ENCODE data around the gene MYOM1. TPM values are rescaled to one million over a fixed set of nuclear protein-coding genes. Genes with fewer than 3 reads are reported as not detected.

Gene MYOM1
- total RNA-seq, 1 donor from 2014 or later: 1.4 TPM

DNA sequence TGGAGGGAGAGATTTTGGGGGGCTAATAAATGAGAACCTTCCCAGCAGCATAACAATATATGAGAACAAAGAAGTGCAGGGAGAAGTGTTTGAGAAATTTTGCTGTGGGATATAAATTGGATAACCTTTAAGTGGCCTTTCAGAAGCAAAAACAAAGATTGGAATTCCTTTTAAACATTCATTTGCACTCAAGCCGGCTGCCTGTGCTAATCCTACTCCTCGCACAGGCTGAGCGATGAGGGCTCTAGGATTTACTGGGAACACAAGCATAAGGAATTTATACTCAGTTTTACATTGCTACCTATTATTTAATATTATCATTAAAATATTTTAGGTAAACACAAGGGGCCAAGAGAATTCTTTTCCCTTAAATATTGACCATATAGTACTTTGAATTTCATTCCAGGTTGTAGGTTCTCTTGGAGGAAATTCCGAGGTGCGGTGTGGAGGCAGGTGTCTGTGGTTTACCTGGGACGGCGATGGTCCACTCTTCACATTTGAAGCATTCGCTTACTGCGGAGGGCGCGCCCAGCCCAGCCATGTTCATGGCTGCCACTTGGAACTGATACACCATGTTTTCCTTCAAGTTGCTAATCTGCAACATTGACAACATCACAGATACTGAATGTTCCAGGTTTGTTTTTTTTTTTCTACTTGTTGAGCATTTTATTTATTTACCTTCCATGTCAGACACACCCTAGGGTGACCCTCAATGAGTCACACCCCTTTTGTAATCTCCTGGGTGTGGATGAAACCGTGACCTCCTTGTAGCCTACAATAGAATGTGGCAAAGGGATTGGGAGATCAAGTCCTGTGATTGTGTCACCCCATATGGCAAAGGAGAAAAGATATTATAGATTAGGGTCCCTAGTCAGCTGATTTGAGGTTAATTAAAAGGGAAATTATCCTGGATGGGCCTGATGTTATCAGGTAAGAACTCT lies 100.1 kb downstream of the MYOM1 start:
- intact Hi-C loops (cut with micrococcal nuclease): no loop called here
- Mint-ChIP-seq H3K4me1 (ENCODE audit: low read depth) (no peaks in the 10 kb centered on the region), H3K27ac (no peak overlapping the region), H3K4me3 (no peak overlapping the region), H3K36me3 (ENCODE audit: low read depth) (no peaks in the 10 kb centered on the region), H3K9me3 (no peaks in the 10 kb centered on the region), H3K27me3 (ENCODE audit: insufficient read depth) (no peaks in the 10 kb centered on the region)
- no peak for DNase-seq (ENCODE audit: low spot score)

DNA sequence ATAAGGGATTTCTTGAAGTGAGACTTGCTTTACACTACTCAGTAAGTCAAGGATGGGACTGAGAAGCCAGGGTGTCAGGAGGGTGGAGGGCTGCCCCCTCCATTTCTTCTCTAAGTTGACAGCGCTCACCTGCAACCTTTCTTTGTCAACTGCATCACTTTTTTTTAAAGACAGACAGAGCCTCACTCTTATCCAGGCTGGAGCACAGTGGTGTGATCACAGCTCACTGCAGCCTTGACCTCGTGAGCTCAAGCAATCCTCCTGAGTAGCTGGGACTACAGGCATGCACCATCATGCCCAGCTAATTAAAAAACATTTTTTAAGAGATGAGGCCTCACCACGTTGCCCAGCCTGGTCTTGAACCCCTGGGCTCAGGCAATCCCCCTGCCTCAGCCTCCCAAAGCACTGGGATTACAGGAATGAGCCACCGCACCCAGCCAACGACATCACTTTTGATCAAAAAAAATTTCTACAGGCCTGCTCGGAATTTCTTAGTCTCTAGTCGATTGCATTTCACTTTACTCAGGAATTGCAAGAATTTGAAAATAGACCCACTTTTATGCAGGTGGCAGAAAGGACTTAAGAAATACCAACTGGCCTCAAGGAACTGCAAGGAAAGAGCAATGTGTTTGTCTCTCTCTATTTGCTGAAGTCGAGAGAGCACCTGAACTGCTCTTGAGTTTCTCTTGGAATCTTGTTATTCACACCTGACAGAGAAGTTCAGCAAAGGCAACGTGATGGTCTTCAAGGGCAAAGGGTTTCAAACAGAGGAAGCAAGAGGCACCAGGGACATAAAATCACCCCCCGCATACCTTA lies 101.4 kb downstream of the MYOM1 start:
- intact Hi-C loops (cut with micrococcal nuclease): no loop called here
- H3K4me3 Mint-ChIP-seq: no peak overlapping the region
- no peak for DNase-seq (ENCODE audit: low spot score)
- H3K4me1 Mint-ChIP-seq (ENCODE audit: low read depth): no peaks in the 10 kb centered on the region
- no peaks in the 10 kb centered on the region for H3K27me3 Mint-ChIP-seq (ENCODE audit: insufficient read depth)
- no peak overlapping the region for H3K27ac Mint-ChIP-seq
- no peaks in the 10 kb centered on the region for H3K9me3 Mint-ChIP-seq
- no peaks in the 10 kb centered on the region for H3K36me3 Mint-ChIP-seq (ENCODE audit: low read depth)

DNA sequence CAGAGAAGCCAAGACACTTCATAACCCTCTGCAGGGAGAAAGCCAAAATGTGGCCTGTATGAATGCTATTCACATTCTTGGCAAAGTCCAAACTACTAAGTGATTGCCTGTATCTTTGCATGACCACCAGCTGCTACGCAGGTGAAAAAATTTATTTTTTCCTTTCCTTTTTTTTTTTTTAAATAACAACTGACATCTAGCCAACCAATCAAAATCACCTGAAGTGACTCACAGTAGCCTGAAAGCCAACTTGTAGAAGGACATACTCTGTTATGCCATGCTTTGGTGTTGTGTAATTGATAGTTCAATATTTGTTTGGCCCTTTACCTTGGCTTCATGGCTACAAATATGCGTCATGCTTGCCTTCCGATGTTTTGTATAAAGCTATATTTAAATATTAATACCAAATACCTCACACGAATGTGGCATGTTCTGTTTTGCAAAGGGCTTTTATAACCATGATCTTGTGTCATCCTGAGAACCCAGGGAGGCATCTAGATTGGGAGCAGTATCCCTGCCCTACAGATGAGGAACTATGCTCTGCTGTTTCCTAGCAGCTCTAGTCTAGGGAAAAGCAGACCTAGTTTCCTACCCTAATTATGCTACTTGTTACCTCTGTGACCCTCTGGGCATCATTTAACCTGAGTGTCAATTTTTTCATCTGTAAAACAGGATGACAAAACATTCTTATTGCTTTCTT lies 102.1 kb downstream of the MYOM1 start:
- H3K27ac Mint-ChIP-seq: no peak overlapping the region
- H3K4me3 Mint-ChIP-seq: no peak overlapping the region
- H3K36me3 Mint-ChIP-seq (ENCODE audit: low read depth): no peaks in the 10 kb centered on the region
- H3K9me3 Mint-ChIP-seq: no peaks in the 10 kb centered on the region
- no peaks in the 10 kb centered on the region for H3K4me1 Mint-ChIP-seq (ENCODE audit: low read depth)
- no peak for DNase-seq (ENCODE audit: low spot score)
- no peaks in the 10 kb centered on the region for H3K27me3 Mint-ChIP-seq (ENCODE audit: insufficient read depth)
- intact Hi-C loops (cut with micrococcal nuclease): no loop called here

DNA sequence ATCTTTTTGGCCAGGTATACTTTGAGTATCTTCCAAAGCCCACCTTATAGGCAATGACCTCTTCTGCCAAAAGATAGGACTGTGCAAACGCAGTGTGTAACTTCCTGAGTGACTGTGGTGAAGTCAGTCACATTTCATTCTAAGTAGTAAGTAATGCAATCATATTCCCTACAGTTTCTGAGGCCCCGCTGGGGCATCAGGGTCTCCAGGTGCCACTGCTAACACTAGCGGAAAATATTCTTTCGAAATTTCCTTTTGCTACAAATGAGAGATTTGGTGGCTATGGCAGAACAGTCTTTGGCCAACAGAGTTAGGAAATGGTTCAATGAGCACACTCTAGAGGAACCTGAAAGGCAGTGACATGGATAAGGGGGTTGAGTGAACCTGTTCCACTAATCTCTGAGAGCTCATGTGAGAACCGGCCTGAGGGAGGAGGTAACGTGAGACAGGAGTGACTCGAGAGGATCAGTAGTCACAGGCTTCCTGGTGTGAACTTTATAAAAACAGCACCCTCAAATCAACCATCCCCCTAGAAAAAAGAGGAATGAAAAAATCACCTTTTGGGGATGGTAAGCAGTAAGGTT lies 104.2 kb downstream of the MYOM1 start:
- H3K27ac Mint-ChIP-seq: no peak overlapping the region
- intact Hi-C loops (cut with micrococcal nuclease): no loop called here
- H3K4me3 Mint-ChIP-seq: no peak overlapping the region
- no peaks in the 10 kb centered on the region for H3K36me3 Mint-ChIP-seq (ENCODE audit: low read depth)
- DNase-seq (ENCODE audit: low spot score): no peak
- no peaks in the 10 kb centered on the region for H3K9me3 Mint-ChIP-seq
- no peaks in the 10 kb centered on the region for H3K4me1 Mint-ChIP-seq (ENCODE audit: low read depth)
- H3K27me3 Mint-ChIP-seq (ENCODE audit: insufficient read depth): no peaks in the 10 kb centered on the region

DNA sequence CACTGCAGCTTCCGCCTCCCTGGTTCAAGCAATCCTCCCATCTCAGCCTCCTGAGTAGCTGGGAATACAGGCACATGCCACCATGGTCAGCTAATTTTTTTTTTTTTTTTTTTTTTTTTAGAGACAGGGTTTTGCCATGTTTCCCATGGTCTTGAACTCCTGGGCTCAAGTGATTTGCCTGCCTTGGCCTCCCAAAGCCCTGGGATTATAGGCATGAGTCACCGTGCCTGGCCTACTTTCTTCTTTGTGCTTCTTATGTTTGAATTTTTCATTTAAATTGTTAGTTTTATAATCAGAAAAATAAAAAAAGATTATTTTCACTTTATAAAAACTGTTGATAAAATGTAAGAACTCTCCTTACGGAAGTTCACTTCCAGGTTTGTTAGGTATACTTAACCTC lies 105.3 kb downstream of the MYOM1 start:
- DNase-seq (ENCODE audit: low spot score): no peak
- H3K27me3 Mint-ChIP-seq (ENCODE audit: insufficient read depth): no peaks in the 10 kb centered on the region
- intact Hi-C loops (cut with micrococcal nuclease): no loop called here
- H3K4me1 Mint-ChIP-seq (ENCODE audit: low read depth): no peaks in the 10 kb centered on the region
- H3K4me3 Mint-ChIP-seq: no peak overlapping the region
- H3K27ac Mint-ChIP-seq: no peak overlapping the region
- no peaks in the 10 kb centered on the region for H3K36me3 Mint-ChIP-seq (ENCODE audit: low read depth)
- H3K9me3 Mint-ChIP-seq: no peaks in the 10 kb centered on the region

DNA sequence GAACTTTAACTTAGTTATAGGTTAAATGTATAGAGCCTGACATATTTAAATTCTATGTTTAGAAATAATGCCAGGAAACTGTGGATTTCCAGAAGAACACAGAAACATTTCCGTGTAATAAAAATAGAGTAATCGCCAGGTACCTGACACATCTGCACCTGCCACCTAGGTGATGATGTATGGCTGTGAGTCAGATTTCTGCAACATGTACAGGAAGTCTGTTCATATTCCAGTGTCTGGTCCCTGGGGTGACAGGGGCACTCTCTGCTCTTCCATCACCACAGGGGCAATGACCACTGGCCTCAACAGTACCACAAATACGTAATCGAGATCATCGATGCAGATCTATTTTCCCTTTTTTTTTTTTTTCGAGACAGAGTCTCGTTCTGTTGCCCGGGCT lies 105.7 kb downstream of the MYOM1 start:
- no peak overlapping the region for H3K4me3 Mint-ChIP-seq
- no peak for DNase-seq (ENCODE audit: low spot score)
- H3K27me3 Mint-ChIP-seq (ENCODE audit: insufficient read depth): no peaks in the 10 kb centered on the region
- intact Hi-C loops (cut with micrococcal nuclease): no loop called here
- no peak overlapping the region for H3K27ac Mint-ChIP-seq
- no peaks in the 10 kb centered on the region for H3K9me3 Mint-ChIP-seq
- H3K4me1 Mint-ChIP-seq (ENCODE audit: low read depth): no peaks in the 10 kb centered on the region
- H3K36me3 Mint-ChIP-seq (ENCODE audit: low read depth): no peaks in the 10 kb centered on the region

DNA sequence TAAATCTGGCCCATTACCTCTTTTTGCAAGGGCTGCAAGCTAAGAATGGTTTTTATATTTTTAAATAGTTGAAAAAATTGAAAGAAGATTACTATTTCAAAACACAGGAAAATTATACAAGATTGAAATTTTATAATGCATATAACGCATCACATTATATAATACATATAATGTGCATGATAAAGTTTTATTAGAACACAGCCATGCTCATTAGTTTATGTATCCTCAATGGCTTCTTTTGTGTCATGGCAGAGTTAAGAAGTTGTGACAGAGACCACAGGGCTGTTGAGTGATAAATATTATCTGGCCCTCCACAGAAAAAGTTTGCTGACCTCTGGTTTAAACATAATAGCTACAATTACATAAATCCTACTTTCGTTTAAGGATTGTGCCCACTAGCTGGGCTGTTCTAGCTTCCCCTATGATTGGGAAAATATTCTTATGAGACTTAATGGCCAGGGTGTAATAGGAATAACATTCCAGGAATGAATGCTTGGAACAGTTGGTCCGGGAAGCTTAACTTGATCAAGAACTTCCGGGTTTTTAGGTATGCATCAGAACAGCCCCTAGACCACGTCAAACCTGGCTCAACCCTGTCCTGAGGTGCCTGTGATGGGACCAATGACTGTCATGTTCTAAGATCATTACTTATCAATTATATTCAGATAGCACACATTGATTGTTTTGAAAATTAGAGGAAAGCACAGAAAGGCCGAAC lies 108.1 kb downstream of the MYOM1 start:
- no peaks in the 10 kb centered on the region for H3K36me3 Mint-ChIP-seq (ENCODE audit: low read depth)
- no peak for DNase-seq (ENCODE audit: low spot score)
- no peak overlapping the region for H3K27ac Mint-ChIP-seq
- no peak overlapping the region for H3K4me3 Mint-ChIP-seq
- intact Hi-C loops (cut with micrococcal nuclease): no loop called here
- no peaks in the 10 kb centered on the region for H3K9me3 Mint-ChIP-seq
- no peaks in the 10 kb centered on the region for H3K27me3 Mint-ChIP-seq (ENCODE audit: insufficient read depth)
- H3K4me1 Mint-ChIP-seq (ENCODE audit: low read depth): no peaks in the 10 kb centered on the region

DNA sequence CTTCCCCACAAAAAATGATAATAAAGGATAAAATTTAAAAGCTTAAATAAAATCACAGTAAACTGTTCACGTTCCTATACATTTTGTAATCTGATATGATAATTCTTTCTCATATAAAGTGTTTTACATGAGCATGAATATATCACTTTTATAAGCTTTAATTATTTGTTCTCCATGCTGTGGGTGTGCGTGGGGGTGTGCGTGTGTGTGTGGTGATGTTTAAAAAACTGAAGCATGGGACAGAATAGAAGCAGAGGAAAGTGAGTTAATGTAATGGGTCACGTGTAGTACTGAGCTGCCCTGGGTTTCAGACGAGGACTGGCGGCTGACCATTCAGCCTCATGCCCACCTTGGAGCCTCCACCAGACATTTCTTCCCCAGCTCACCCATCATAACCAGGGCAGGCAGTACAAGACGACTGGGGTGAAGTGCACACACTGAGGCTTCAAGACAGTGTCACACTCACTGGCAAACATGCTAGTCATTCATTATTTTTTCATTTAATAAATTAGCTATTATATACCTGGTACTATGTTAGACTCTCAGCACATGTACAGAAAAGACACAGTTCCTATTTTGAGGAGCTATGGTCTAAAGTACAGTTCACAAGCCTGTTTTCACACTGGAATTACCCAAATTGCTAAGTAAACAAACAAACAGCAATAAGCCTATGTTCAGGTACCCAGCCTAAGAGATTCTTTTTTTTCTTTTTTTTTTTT lies 109.6 kb downstream of the MYOM1 start:
- Mint-ChIP-seq H3K27me3 (ENCODE audit: insufficient read depth) (no peaks in the 10 kb centered on the region), H3K9me3 (no peaks in the 10 kb centered on the region), H3K36me3 (ENCODE audit: low read depth) (no peaks in the 10 kb centered on the region), H3K4me1 (ENCODE audit: low read depth) (no peaks in the 10 kb centered on the region), H3K27ac (no peak overlapping the region), H3K4me3 (no peak overlapping the region)
- intact Hi-C loops (cut with micrococcal nuclease): no loop called here
- DNase-seq (ENCODE audit: low spot score): no peak

DNA sequence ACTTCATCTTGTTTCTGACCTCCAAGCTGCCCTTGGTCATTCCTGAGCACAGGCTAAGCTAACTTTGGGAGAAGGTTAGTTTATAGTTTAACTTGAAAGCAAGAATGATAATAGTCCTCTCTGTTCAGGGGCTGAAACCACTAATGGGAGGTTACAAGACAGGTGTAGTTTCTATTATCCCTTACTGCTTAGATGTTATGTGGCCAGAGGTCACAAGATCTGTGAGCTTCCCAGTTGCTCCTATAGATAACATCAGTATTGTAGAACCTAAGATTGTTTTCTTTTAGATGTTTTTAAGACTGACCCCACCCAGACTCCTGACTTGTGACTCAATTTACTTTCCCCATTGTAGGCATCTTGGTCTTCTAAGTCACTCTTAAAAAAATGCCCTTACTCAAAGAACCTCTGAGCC lies 112.0 kb downstream of the MYOM1 start:
- Mint-ChIP-seq H3K27ac (no peak overlapping the region), H3K4me1 (ENCODE audit: low read depth) (no peaks in the 10 kb centered on the region), H3K9me3 (no peaks in the 10 kb centered on the region), H3K36me3 (ENCODE audit: low read depth) (no peaks in the 10 kb centered on the region), H3K27me3 (ENCODE audit: insufficient read depth) (no peaks in the 10 kb centered on the region), H3K4me3 (no peak overlapping the region)
- no peak for DNase-seq (ENCODE audit: low spot score)
- intact Hi-C loops (cut with micrococcal nuclease): loop anchor here (5.0 kb wide), 1 partner anchor 40 kb away; no protein-coding TSS in a partner anchor

DNA sequence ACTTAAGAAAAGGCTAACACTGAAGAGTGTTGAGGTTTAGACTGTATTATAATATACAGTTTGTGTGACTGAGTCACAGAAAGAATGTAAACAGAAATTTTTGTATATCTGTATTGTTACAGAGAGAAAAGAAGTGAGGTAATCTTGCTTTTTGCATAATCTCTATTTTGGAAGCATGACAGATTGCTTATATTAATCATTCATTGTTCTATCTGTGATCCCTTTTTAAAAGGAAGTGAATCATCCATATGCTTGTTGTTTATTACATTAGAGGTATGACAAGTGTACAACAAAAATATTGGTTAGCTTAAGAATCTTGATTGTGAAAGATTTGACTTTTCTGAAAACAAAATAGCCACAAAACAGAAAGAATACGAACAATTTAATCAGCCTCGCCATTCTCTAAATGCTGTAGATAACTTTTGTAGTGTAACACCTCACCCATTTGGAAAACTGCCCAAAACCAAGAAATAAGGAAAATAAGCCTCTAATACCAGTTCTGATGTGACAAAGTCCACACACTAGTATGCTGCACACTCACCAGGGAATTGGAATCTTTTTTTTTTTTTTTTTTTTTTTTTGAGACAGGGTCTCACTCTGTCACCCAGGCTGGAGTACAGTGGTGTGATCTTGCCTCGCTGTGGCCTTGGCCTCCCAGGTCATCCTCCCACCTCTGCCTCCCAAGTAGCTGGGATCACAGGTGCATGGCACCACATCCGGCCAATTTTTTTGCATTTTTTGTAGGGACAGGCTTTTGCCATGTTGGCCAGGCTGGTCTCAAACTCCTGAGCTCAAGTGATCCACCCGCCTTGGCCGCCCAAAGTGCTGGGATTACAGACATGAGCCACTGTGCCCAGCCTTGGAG lies 115.3 kb downstream of the MYOM1 start:
- intact Hi-C loops (cut with micrococcal nuclease): loop anchor here (5.0 kb wide), 1 partner anchor 37 kb away; no protein-coding TSS in a partner anchor
- Mint-ChIP-seq H3K4me3 (no peak overlapping the region), H3K4me1 (ENCODE audit: low read depth) (no peaks in the 10 kb centered on the region), H3K27ac (no peak overlapping the region), H3K36me3 (ENCODE audit: low read depth) (no peaks in the 10 kb centered on the region), H3K9me3 (no peaks in the 10 kb centered on the region), H3K27me3 (ENCODE audit: insufficient read depth) (peaks cover 5% of the 10 kb centered on the region)
- no peak for DNase-seq (ENCODE audit: low spot score)

DNA sequence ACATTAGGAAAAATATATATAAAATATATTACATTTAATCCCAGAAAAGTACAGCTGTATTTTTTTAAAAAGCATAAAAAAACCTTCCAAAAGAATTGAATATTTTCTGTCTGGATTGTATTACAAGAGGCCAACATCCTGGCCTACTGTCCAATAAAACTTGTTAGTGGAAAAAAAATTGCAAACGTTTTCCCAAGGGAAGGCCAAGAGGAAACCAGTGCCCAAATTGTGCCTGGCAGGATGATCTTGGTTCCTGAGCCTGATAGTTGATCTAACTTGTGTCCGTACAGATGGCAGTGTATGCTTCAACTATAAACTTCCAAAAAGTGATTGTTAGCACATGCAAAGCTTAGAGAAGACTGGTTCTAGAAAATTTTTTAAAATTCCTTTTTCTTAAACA lies 116.2 kb downstream of the MYOM1 start:
- Mint-ChIP-seq H3K27ac (no peak overlapping the region), H3K4me3 (no peak overlapping the region), H3K9me3 (no peaks in the 10 kb centered on the region), H3K4me1 (ENCODE audit: low read depth) (no peaks in the 10 kb centered on the region), H3K27me3 (ENCODE audit: insufficient read depth) (peaks cover 5% of the 10 kb centered on the region), H3K36me3 (ENCODE audit: low read depth) (no peaks in the 10 kb centered on the region)
- DNase-seq (ENCODE audit: low spot score): no peak
- intact Hi-C loops (cut with micrococcal nuclease): no loop called here

Data from activated T-helper 1 cell treated with anti-CD3 and anti-CD28 coated beads, Interleukin-12 subunit alpha, Interleukin-12 subunit beta, Interleukin-2, Interleukin-4 antibody, amounts not matched to agents 30 ng/mL and 10 ng/mL and 1 ng/mL, durations not matched to agents 14 hours and 24 hours and 36 hours (primary cell).